ENCODE measurements around the gene SLC38A2.

Gene SLC38A2

DNA sequence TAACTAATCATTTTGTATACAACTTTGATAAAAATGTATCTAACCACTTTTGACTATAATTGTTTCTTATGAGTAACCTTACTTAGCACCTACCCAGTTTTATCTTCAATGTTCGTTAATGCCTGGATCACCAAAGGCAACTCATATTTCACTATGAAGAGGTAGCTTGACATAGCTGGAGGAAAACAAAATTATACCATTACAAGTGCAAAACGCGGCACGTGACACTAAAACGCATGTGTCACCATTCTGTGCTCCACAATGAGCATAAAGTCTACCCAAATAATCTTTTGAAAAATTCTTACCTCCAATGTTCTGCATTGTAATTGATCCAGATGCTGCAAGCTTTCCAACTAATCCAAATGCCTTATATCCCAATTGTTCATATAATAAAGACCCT is 5.8 kb downstream of the SLC38A2 start:
- DNase-seq (ENCODE audit: insufficient read length): no peak
- no peak for TF ChIP-seq TAF1 (IDR thresholded peaks at IDR 0.05; ENCODE audit: borderline replicate concordance, low read depth, low read length)
- FAIRE-seq: no peak

DNA sequence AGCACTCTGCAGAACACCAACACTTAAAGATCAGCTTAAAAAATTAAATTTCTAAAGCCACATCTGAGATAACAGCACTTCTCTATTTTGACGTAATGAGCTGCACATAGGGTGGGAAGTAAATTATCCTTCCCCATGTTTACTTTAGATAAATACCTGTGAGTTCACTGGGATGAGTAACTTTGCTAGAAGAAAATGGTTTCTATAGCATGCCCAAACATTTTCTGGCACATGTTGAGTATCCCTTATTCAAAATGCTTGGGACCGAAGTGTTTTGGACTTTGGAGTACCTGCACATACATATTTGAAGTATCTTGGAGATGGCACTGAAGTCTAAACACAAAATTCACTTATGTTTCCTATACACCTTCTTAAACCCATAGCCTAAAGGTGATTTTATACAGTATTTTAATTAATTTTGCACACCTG is 6.6 kb downstream of the SLC38A2 start:
- FAIRE-seq (no peak), DNase-seq (ENCODE audit: insufficient read length) (no peak)
- TF ChIP-seq TAF1 (IDR thresholded peaks at IDR 0.05; ENCODE audit: borderline replicate concordance, low read depth, low read length) (no peak), POLR2A (IDR thresholded peaks at IDR 0.05; ENCODE audit: low read depth, low read length) (no peak), POLR2AphosphoS5 (IDR thresholded peaks at IDR 0.05; ENCODE audit: low read depth, low read length) (no peak)

GRCh38 chr12:46364777-46365580 is 7.6 kb downstream of the SLC38A2 start:
- no peak for TF ChIP-seq POLR2AphosphoS5 (IDR thresholded peaks at IDR 0.05; ENCODE audit: low read depth, low read length)
- TF ChIP-seq TAF1 (IDR thresholded peaks at IDR 0.05; ENCODE audit: borderline replicate concordance, low read depth, low read length): no peak
- no peak for TF ChIP-seq POLR2A (IDR thresholded peaks at IDR 0.05; ENCODE audit: low read depth, low read length)
- FAIRE-seq (no peak), DNase-seq (ENCODE audit: insufficient read length) (no peak)

DNA sequence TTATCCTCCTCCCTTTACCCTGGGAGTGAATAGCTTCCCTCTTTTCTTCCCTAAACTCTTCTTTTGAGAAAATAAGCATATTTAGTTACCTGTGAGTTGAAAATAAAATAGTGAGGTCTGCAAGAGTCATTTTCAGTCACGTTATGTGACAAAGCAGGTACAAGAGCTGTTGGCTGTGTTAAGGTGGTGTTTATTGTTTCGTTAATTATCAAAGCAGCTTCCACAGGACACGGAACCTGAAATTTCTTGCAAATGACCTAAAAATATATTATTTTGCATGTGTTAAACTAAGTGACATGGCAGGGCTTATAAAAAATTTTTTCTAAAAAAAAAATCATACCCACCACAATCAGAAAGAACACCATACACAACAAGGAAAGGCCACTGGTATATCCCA is 8.3 kb downstream of the SLC38A2 start:
- TF ChIP-seq TAF1 (IDR thresholded peaks at IDR 0.05; ENCODE audit: borderline replicate concordance, low read depth, low read length): no peak
- no peak for TF ChIP-seq POLR2AphosphoS5 (IDR thresholded peaks at IDR 0.05; ENCODE audit: low read depth, low read length)
- no peak for TF ChIP-seq POLR2A (IDR thresholded peaks at IDR 0.05; ENCODE audit: low read depth, low read length)
- DNase-seq (ENCODE audit: insufficient read length) (no peak), FAIRE-seq (no peak)

DNA sequence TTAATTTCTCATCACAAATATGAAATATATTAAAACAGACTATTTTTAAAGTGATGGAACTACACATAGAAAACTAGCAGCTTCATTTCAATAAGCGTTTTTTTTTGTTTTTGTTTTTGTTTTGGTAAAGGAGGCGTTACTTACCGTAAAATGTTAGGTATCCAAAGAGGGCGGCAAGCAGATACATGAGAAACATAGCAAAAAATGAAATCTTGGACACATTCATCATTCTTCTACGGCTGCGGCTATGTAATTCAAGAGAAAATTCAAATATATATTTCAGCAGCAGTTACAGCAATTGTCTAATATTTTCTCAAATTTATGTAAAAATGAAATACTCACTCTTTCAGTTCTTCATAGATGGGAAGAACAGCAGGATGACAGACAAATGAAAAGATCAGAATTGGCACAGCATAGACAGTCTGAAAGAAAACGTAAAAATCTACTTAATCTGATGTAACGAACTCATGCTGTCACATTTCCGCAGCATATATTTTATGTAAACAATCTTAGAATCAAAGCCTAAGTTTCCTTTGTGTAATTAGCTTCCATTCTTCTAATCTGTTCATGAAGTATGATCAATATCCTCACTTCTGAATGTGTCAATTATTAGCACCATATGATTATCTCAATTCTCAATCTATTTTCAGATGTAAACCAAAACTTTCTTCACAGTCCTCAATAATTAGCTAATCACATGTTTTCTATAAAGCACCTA is 8.8 kb downstream of the SLC38A2 start:
- TF ChIP-seq POLR2AphosphoS5 (IDR thresholded peaks at IDR 0.05; ENCODE audit: low read depth, low read length): no peak
- TF ChIP-seq TAF1 (IDR thresholded peaks at IDR 0.05; ENCODE audit: borderline replicate concordance, low read depth, low read length): no peak
- no peak for TF ChIP-seq POLR2A (IDR thresholded peaks at IDR 0.05; ENCODE audit: low read depth, low read length)
- FAIRE-seq (no peak), DNase-seq (ENCODE audit: insufficient read length) (no peak)

- FAIRE-seq (no peak), DNase-seq (ENCODE audit: insufficient read length) (no peak)
- no peak for TF ChIP-seq POLR2AphosphoS5 (IDR thresholded peaks at IDR 0.05; ENCODE audit: low read depth, low read length)
- TF ChIP-seq TAF1 (IDR thresholded peaks at IDR 0.05; ENCODE audit: borderline replicate concordance, low read depth, low read length): no peak
- TF ChIP-seq POLR2A (IDR thresholded peaks at IDR 0.05; ENCODE audit: low read depth, low read length): no peak
Measured at GRCh38 chr12:46362895-46363581, 9.5 kb downstream of the SLC38A2 start.

DNA sequence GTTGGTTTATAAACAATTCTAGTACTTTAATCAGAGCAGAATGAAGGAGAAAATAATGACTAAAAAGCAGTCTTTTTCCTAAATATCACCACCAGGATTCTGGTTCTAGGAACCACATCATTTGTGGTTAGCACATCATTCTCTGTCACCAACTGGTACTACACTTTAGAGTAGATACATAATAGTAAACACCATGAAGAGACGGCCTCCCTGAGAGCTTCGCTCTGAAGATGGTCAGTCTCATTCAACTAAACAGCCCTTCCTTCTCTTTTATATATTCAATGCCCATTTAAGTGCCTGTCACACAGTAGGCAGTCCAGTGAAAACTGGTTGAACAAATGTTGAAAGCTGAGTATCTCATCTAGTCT is 10.9 kb downstream of the SLC38A2 start:
- DNase-seq (ENCODE audit: insufficient read length): no peak
- TF ChIP-seq POLR2A (IDR thresholded peaks at IDR 0.05; ENCODE audit: low read depth, low read length) (no peak), TAF1 (IDR thresholded peaks at IDR 0.05; ENCODE audit: borderline replicate concordance, low read depth, low read length) (no peak), POLR2AphosphoS5 (IDR thresholded peaks at IDR 0.05; ENCODE audit: low read depth, low read length) (no peak)
- FAIRE-seq: no peak

DNA sequence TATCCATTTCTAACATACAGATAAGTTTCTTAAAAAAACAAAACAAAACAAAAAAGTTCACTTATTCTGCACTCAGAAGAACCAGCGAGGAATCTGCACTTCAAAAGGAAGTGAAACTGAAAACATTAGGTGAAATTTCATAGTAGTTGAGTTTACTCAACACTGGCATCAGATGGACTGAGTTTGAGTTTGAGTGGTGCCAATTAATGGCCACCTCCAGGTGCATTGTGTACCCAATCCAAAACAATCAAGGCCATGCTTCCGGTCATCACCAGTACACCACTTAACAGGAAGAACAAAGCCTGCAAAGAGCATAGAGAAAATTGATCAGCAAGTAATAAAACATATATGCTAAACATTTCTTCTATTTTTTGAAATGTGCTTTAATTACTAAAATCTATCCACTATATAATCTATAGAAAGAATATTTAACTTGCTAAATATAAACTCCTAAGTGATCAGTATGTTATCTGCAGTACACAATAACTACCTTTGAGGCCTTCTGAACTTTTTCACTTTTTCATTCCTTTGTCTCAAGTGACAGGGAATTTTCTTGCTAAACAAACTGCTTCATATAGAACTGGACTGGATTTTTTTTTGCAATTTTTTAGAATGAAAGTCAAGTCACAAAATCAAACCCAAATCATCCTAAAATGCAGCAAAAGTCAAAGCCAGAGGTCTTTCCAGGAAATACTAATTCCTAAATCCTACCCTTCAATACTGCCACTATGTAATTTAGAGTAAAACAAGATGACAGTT is 11.5 kb downstream of the SLC38A2 start:
- TF ChIP-seq POLR2A (IDR thresholded peaks at IDR 0.05; ENCODE audit: low read depth, low read length) (peak; percentile 8; the same call in 1 of the 2 replicates), TAF1 (IDR thresholded peaks at IDR 0.05; ENCODE audit: borderline replicate concordance, low read depth, low read length) (no peak), POLR2AphosphoS5 (IDR thresholded peaks at IDR 0.05; ENCODE audit: low read depth, low read length) (no peak)
- peak; percentile 73 for FAIRE-seq
- DNase-seq (ENCODE audit: insufficient read length): no peak

- TF ChIP-seq POLR2AphosphoS5 (IDR thresholded peaks at IDR 0.05; ENCODE audit: low read depth, low read length) (no peak), TAF1 (IDR thresholded peaks at IDR 0.05; ENCODE audit: borderline replicate concordance, low read depth, low read length) (no peak), POLR2A (IDR thresholded peaks at IDR 0.05; ENCODE audit: low read depth, low read length) (no peak)
- no peak for FAIRE-seq
- DNase-seq (ENCODE audit: insufficient read length): no peak
Measured at GRCh38 chr12:46360370-46360769, 12.2 kb downstream of the SLC38A2 start.

DNA sequence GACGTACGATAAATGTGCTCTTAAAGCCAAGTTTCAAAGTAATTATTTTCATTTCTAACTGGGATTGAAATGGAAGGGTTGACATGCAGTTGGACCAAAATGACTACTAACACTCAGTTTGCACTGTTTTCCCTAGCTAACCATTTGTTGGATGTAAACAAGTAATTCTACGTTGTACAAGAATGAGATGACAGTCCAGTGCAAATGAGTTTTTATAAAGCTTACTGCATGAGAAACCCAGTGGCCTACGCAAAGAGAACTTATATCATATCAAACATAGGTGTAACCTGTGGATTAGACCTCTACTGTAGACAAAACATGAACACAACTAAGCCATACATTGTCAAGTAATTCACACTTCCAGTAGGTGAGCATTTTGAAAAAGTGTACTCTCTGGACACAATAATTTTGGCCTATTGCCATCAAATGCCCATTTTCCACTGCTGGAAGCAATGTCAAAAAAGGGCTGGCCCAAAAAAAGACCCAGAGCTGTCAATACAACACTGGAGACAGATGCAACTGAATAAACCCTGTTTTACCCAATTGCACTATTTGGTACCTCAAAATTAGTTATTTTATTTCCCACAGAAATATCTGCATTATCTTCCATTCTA is 12.8 kb downstream of the SLC38A2 start:
- FAIRE-seq (no peak), DNase-seq (ENCODE audit: insufficient read length) (no peak)
- TF ChIP-seq POLR2A (IDR thresholded peaks at IDR 0.05; ENCODE audit: low read depth, low read length): no peak
- 0 out of 2 replicates have a peak, but pooled peaks have one; percentile 20 for TF ChIP-seq POLR2AphosphoS5 (IDR thresholded peaks at IDR 0.05; ENCODE audit: low read depth, low read length)
